ENCODE results near the gene FAM114A1.
"Not testable (repeated sequence)": the region's sequence is repeated elsewhere in the genome, so short reads cannot be mapped to it uniquely, and the experiment has no call there.

The FAM114A1 gene

GRCh38 chr4:38954727-38955126 is 87.1 kb downstream of the FAM114A1 start:
- FAIRE-seq (no peak), DNase-seq (ENCODE audit: insufficient read length, low spot score) (no peak)
- TF ChIP-seq CTCF (IDR thresholded peaks at IDR 0.05; ENCODE audit: insufficient read depth, missing control alignments): no peak

- FAIRE-seq (no peak), DNase-seq (ENCODE audit: insufficient read length, low spot score) (no peak)
- no peak for TF ChIP-seq CTCF (IDR thresholded peaks at IDR 0.05; ENCODE audit: insufficient read depth, missing control alignments)
Measured at GRCh38 chr4:38955957-38956356, 88.4 kb downstream of the FAM114A1 start.

GRCh38 chr4:38957261-38957815 is 89.7 kb downstream of the FAM114A1 start:
- DNase-seq (ENCODE audit: insufficient read length, low spot score): no peak
- no peak for TF ChIP-seq CTCF (IDR thresholded peaks at IDR 0.05; ENCODE audit: insufficient read depth, missing control alignments)
- FAIRE-seq: no peak

- no peak for TF ChIP-seq CTCF (IDR thresholded peaks at IDR 0.05; ENCODE audit: insufficient read depth, missing control alignments)
- FAIRE-seq: no peak
- DNase-seq (ENCODE audit: insufficient read length, low spot score): no peak
Measured at GRCh38 chr4:38957893-38958292, 90.3 kb downstream of the FAM114A1 start.

GRCh38 chr4:38958453-38959190 is 91.0 kb downstream of the FAM114A1 start:
- FAIRE-seq (no peak), DNase-seq (ENCODE audit: insufficient read length, low spot score) (no peak)
- no peak for TF ChIP-seq CTCF (IDR thresholded peaks at IDR 0.05; ENCODE audit: insufficient read depth, missing control alignments)

- not testable (repeated sequence) for FAIRE-seq; DNase-seq (ENCODE audit: insufficient read length, low spot score)
Measured at GRCh38 chr4:38959248-38959647, 91.6 kb downstream of the FAM114A1 start.

- TF ChIP-seq CTCF (IDR thresholded peaks at IDR 0.05; ENCODE audit: insufficient read depth, missing control alignments): no peak
- FAIRE-seq: no peak
- DNase-seq (ENCODE audit: insufficient read length, low spot score): no peak
Measured at GRCh38 chr4:38964942-38965775, 97.6 kb downstream of the FAM114A1 start.
